ENCODE data around the gene MAMDC2.

The MAMDC2 gene, protein sequence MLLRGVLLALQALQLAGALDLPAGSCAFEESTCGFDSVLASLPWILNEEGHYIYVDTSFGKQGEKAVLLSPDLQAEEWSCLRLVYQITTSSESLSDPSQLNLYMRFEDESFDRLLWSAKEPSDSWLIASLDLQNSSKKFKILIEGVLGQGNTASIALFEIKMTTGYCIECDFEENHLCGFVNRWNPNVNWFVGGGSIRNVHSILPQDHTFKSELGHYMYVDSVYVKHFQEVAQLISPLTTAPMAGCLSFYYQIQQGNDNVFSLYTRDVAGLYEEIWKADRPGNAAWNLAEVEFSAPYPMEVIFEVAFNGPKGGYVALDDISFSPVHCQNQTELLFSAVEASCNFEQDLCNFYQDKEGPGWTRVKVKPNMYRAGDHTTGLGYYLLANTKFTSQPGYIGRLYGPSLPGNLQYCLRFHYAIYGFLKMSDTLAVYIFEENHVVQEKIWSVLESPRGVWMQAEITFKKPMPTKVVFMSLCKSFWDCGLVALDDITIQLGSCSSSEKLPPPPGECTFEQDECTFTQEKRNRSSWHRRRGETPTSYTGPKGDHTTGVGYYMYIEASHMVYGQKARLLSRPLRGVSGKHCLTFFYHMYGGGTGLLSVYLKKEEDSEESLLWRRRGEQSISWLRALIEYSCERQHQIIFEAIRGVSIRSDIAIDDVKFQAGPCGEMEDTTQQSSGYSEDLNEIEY

GRCh38 chr9:70043689-70044489 is at the start of gene MAMDC2:
Gene MAMDC2 (plus strand): TSS chr9:70043848. CDS start chr9:70044198, 350 bp downstream.
- no peak for DNase-seq (ENCODE audit: low read depth in 2 of 2)

DNA sequence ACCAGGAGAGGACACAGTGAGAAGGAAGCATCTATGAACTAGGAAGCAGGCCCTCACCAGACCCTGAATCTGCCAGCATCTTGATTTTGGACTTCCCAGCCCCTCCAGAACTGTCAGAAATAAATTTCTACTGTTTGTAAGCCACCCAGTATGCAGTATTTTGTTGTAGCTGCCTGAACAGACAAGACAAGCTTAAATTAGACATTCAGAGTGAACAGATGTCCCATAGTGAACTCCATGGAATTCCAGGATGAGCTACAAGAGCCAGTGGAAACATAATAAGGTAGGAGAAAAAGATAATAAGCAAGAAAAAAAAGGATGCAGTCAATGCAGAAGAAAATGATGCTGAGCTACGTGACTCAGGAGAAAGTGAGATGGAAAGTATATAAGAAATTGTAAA is 47.8 kb upstream of the MAMDC2 start:
- DNase-seq (ENCODE audit: low read depth in 2 of 2): no peak

- no peak for DNase-seq (ENCODE audit: low read depth in 2 of 2)
Observed at GRCh38 chr9:69996967-69997366, 46.7 kb upstream of the MAMDC2 start.

GRCh38 chr9:69997524-69997923 is 46.1 kb upstream of the MAMDC2 start:
- no peak for DNase-seq (ENCODE audit: low read depth in 2 of 2)

DNA sequence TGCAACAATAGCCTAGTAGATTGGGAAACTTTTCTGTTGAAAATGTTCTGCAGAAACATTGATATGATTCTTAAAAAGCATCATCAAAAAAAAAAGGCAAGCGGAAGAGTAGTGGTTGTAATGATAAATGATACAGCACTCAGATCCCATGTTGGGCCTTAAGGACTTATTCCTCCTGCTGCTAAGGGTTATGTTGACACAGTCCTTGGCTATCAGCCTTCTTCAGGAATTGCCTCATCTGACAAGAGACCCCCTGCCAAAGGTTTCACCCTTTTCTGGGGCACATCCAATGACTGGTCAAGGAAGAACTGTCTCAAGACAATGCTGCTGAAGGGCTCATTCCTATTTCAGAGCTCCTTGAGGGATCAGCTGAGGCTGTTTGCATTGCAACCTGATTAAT is 44.3 kb upstream of the MAMDC2 start:
- no peak for DNase-seq (ENCODE audit: low read depth in 2 of 2)

DNA sequence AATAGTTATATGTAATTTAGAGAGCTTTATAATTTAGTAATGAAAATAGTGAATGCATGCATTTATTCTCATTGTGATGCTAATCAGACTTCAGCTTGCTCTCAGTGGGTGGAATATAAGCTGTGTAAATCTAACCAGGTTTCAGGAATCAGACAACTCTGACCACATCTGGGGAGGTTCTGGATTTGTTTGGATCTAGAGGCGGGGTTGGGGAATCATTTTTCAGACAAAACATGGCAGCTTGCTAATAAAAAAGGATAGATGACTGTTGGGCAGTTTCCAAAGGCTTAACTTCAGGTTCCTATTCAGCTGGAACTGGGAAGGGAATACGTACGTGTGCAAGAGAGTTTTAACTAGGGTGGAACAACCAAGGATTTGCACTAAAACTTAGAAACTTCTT is 43.2 kb upstream of the MAMDC2 start:
- no peak for DNase-seq (ENCODE audit: low read depth in 2 of 2)

GRCh38 chr9:70003901-70004714 is 39.5 kb upstream of the MAMDC2 start:
- no peak for DNase-seq (ENCODE audit: low read depth in 2 of 2)

GRCh38 chr9:70006306-70006705 is 37.3 kb upstream of the MAMDC2 start:
- no peak for DNase-seq (ENCODE audit: low read depth in 2 of 2)

- DNase-seq (ENCODE audit: low read depth in 2 of 2): no peak
Observed at GRCh38 chr9:70007831-70008230, 35.8 kb upstream of the MAMDC2 start.

- no peak for DNase-seq (ENCODE audit: low read depth in 2 of 2)
Observed at GRCh38 chr9:70010015-70010414, 33.6 kb upstream of the MAMDC2 start.

GRCh38 chr9:70011366-70011765 is 32.3 kb upstream of the MAMDC2 start:
- no peak for DNase-seq (ENCODE audit: low read depth in 2 of 2)

DNA sequence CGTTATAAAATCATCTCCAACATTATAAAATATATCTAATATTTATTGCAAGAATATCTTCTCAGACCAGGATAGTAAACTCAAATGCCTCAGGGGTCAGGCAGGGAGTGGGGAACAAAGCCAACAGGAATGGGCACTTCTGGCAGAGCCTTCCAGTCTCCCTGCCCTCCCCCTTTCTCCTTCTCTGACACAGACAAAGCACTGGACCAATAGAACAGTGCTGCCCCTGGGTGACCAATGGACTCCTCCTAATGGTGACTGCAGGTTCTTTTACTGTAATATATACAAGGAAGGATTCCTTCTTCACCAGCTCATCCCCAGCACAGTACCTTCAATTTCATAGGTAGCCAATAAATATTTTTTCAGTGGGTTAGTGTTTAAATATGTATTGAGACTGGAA is 31.1 kb upstream of the MAMDC2 start:
- no peak for DNase-seq (ENCODE audit: low read depth in 2 of 2)

DNA sequence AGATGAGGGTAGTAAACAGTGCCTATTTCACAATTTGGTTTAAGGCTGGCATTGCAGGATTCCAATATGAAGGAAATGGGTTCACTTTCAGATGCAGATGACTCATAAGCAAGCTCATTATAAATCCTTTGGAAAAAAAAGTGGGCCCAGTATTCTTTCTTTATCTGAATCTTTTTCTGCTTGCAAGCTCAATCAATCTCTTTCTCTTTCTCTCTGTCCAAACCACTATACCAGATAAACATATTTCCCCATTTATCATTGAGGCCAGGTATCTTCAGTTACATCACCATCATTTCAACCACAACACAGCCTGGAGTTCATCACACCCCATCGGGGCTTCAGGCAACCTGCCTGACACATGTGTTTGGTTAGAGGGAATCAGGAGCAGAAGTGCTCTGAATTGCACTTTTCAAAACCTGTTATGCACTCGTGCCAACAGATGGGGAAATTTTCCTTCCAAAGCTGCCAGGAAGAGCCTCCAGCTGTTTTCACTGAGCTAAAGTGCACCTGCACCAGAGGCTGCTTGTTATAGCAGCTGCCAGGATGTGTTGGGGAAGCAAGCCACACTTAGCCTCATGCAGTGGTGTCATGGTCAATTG is 30.0 kb upstream of the MAMDC2 start:
- DNase-seq (ENCODE audit: low read depth in 2 of 2): peak; percentile 26 to 37

- DNase-seq (ENCODE audit: low read depth in 2 of 2): no peak
Observed at GRCh38 chr9:70015099-70015498, 28.5 kb upstream of the MAMDC2 start.

DNA sequence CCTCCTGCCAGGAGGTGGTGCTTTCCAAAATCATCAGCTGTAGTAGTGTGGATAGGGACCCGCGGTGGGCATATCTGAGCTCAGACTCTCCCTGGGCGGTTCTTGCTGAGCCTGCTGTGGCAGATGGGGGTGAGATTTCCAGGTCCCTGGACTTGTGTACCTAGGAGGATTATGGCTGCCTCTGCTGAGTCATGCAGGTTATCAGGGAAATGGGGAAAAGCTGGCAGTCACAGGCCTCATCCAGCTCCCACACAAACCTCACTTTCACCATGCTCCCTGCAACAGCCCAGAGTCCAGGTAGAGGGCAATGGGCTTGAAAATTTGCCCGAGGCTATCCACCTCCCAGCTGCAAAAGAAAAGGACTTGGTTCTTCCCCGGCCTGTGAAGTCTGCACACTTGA is 23.4 kb upstream of the MAMDC2 start:
- DNase-seq (ENCODE audit: low read depth in 2 of 2): no peak

DNA sequence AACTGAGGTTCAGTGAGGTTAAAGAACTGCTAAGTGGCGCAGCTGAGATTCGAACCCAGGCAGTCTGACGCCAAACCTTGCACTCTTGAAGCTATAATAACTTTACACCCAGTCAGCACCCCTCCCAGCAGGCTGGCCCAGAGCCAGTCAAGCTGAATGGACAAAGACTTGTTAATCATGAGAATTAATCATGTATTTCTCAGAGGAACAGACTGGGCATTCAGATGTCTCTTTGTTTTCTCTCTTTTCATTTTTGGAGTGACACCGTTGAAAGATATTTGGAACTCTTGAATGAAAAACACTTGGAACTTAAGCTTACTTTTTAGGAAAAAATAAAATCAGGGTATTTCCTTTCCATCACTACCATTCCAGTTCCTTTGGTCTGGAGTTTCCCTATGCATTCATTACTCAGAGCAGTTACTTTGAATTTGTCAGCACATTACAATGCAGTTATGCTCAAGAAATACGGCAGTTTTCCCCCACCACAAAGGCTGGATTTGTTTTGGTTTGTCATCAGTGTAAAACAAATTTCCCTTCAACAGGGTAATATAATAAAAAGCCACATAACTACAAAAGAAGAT is 22.6 kb upstream of the MAMDC2 start:
- peak; percentile 50 for DNase-seq (ENCODE audit: low read depth in 2 of 2)

- DNase-seq (ENCODE audit: low read depth in 2 of 2): no peak
Observed at GRCh38 chr9:70028287-70028686, 15.4 kb upstream of the MAMDC2 start.

DNA sequence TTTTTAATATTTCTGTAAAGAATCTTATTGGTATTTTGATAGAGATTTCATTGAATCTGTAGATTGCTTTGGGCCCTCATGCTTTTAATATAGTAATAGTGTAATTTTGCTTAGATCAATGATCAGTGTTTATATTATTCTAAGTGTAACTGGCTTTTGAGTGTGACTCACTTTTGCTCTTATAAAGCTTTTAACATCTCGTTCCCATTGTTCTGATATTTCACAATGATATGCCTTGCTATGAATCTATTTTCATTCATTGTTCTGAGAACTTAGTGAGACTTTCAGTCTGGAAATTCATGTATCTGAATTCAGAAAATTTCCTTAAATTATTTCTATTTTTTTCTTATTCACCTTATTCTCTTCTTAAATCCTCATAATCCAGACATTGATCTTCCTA is 13.5 kb upstream of the MAMDC2 start:
- no peak for DNase-seq (ENCODE audit: low read depth in 2 of 2)

DNA sequence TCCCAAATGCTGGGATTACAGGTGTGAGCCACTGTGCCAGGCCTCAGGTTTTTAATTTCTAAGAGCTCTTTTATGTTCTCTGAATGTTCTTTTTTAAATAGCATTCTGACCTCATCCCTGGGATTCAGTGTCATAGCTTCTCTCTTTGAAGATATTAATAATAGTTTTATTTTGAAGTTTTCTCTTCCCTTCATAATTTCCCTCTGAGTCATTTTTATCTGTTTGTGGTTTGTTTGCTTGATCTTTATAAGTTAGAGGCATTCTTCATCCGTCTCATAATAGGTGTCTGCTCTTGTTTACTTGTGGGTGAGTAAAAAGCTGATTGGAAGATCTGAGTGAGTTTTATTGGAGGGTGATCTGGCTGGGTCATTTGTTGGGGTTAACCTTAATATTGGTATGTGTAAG is 12.5 kb upstream of the MAMDC2 start:
- DNase-seq (ENCODE audit: low read depth in 2 of 2): no peak

DNA sequence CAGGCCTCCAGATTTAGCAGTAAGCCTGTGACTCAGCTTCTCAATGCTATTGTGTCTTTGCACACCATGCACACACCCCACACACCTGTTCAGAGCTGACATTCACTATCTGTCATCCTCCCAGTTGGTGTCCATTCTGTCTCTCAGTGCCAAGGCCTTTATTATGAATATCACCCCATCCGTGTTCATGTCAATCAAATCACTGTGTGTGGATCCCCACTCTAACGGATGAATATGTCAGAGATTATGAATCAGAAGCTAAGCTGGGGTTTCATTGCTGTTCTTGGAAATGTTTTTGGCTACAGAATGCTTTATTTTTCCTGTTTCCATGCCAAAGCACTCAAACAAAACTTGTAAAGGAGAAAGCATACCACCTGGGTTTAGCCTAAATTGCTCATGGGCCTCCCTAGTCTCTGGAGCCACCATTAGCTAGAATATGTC is 9.4 kb upstream of the MAMDC2 start:
- no peak for DNase-seq (ENCODE audit: low read depth in 2 of 2)

GRCh38 chr9:70035691-70036090 is 8.0 kb upstream of the MAMDC2 start:
- no peak for DNase-seq (ENCODE audit: low read depth in 2 of 2)

Data from fibroblast of skin of left biceps (primary cell).